ENCODE results near the gene MGMT. TPM values are rescaled to one million over a fixed set of nuclear protein-coding genes. Genes with fewer than 3 reads are reported as not detected.

The MGMT gene
- polyA plus RNA-seq, 1 of the 3 experiments (the other 2 are of a cell fraction): 10.8 TPM

DNA sequence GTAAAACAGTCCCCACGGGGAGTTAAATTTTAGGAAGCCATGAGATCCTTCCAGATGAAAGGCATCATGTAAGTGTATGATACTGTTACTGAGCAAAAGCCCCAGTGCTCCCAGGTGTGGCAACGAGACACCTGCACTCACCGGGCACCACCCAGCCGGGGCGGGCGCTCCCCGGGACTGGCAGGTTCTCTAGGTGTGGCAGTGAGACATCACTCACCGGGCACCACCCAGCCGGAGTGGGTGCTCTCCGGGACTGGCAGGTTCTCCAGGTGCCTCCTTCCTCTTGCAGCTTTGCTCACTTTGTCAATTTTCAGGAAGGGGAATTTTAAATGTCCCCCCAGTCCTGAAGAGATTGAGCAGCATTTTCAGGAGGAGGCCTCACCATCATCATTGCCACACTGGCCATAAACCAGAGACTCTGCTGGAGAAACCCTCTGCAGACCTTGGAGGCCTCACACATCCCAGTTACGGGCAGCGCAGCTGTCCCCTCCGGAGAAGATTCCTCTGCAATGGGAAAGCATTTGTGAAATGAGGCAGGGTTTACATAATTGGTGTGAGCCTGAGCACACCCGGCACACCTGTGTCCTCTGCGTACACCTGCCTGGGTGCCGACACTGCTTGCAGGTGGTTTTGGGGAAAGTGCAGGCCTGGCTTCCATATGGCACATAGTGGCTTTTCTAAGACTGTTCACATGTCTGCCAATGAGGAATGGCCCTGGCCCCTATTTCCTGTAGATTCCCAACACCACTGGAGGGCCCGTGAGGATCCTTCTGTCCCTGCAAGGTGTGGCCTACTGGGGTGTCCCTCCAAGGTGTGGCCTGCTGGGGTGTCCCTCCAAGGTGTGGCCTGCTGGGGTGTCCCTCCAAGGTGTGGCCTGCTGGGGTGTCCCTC is 305.7 kb downstream of the MGMT start:
- no peaks in the 10 kb centered on the region for H3K27me3 ChIP-seq (ENCODE audit: insufficient read depth)
- H3K27ac ChIP-seq (ENCODE audit: low read depth in 2 of 2, low read length in 1 of 2): no peak overlapping the region
- CTCF ChIA-PET: interaction anchor here (0.9 kb wide), 1 partner anchor 81 kb away, joined by 3 read pairs; no protein-coding TSS in a partner anchor
- H3K36me3 ChIP-seq (replicated peaks in 1 of 2; ENCODE audit: control insufficient read depth in 1 of 2, insufficient read depth in 2 of 2, low read length in 1 of 2): no peaks in the 10 kb centered on the region
- DNase-seq: no peak
- H2AFZ ChIP-seq (ENCODE audit: low read depth): no peak overlapping the region
- POLR2A ChIA-PET: no interaction called here
- H3K9me3 ChIP-seq: no peaks in the 10 kb centered on the region
- H4K20me1 ChIP-seq (ENCODE audit: insufficient read depth): no peaks in the 10 kb centered on the region
- no peaks in the 10 kb centered on the region for H3K9me2 ChIP-seq
- no peak overlapping the region for H3K4me2 ChIP-seq
- no peak for TF ChIP-seq RAD21 (IDR thresholded peaks at IDR 0.05; ENCODE audit: low read length)
- TF ChIP-seq, protein P1, sequence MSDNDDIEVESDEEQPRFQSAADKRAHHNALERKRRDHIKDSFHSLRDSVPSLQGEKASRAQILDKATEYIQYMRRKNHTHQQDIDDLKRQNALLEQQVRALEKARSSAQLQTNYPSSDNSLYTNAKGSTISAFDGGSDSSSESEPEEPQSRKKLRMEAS (IDR thresholded peaks at IDR 0.05; ENCODE audit: low read depth): no peak
- TF ChIP-seq NRF1 (IDR thresholded peaks at IDR 0.05; ENCODE audit: low read depth, low read length): no peak
- TF ChIP-seq, protein P2, sequence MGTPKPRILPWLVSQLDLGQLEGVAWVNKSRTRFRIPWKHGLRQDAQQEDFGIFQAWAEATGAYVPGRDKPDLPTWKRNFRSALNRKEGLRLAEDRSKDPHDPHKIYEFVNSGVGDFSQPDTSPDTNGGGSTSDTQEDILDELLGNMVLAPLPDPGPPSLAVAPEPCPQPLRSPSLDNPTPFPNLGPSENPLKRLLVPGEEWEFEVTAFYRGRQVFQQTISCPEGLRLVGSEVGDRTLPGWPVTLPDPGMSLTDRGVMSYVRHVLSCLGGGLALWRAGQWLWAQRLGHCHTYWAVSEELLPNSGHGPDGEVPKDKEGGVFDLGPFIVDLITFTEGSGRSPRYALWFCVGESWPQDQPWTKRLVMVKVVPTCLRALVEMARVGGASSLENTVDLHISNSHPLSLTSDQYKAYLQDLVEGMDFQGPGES (IDR thresholded peaks at IDR 0.05; ENCODE audit: low read depth, low read length): no peak
- no peak for TF ChIP-seq RCOR1 (IDR thresholded peaks at IDR 0.05; ENCODE audit: low read length)
- TF ChIP-seq, protein P3, sequence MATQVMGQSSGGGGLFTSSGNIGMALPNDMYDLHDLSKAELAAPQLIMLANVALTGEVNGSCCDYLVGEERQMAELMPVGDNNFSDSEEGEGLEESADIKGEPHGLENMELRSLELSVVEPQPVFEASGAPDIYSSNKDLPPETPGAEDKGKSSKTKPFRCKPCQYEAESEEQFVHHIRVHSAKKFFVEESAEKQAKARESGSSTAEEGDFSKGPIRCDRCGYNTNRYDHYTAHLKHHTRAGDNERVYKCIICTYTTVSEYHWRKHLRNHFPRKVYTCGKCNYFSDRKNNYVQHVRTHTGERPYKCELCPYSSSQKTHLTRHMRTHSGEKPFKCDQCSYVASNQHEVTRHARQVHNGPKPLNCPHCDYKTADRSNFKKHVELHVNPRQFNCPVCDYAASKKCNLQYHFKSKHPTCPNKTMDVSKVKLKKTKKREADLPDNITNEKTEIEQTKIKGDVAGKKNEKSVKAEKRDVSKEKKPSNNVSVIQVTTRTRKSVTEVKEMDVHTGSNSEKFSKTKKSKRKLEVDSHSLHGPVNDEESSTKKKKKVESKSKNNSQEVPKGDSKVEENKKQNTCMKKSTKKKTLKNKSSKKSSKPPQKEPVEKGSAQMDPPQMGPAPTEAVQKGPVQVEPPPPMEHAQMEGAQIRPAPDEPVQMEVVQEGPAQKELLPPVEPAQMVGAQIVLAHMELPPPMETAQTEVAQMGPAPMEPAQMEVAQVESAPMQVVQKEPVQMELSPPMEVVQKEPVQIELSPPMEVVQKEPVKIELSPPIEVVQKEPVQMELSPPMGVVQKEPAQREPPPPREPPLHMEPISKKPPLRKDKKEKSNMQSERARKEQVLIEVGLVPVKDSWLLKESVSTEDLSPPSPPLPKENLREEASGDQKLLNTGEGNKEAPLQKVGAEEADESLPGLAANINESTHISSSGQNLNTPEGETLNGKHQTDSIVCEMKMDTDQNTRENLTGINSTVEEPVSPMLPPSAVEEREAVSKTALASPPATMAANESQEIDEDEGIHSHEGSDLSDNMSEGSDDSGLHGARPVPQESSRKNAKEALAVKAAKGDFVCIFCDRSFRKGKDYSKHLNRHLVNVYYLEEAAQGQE (IDR thresholded peaks at IDR 0.05; ENCODE audit: low read depth, low read length): no peak
- H3K4me1 ChIP-seq (ENCODE audit: control insufficient read depth in 1 of 2, insufficient read depth in 2 of 2, low read depth in 1 of 2, low read length in 1 of 2): no peaks in the 10 kb centered on the region
- H3F3A ChIP-seq (replicated peaks; ENCODE audit: insufficient read depth): no peaks in the 10 kb centered on the region
- H3K4me3 ChIP-seq (ENCODE audit: low read depth in 2 of 2, low read length in 1 of 2): no peak overlapping the region
- 70% methylated on average over 13 of the region's 17 CpGs for WGBS (ENCODE audit: low lambda C conversion rate)
- H3K9ac ChIP-seq: no peak overlapping the region
- H3K79me2 ChIP-seq (ENCODE audit: insufficient read depth): no peaks in the 10 kb centered on the region

DNA sequence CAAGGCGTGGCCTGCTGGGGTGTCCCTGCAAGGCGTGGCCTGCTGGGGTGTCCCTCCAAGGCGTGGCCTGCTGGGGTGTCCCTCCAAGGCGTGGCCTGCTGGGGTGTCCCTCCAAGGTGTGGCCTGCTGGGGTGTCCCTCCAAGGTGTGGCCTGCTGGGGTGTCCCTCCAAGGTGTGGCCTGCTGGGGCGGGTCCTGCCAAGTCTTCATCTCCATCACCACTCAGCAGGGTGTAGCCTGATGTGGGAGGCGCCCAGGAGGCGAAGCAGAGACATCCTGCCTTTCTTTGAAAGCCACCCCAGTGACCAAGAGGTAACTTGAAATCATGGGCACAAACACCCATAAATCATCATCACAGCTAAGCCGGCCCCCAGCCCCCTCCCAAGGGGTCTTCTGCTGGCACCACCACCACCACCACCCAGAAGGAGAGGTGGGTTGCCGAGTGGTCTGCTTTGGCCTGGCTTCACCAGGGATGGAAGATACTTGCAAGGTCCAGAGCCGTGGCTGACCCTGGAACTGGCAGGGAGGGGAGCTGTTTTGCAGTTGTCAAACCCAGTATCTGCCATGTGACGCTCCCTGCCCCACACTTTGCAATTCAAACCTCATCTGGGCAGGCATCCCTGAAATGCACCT is 306.4 kb downstream of the MGMT start:
- TF ChIP-seq, protein P4, sequence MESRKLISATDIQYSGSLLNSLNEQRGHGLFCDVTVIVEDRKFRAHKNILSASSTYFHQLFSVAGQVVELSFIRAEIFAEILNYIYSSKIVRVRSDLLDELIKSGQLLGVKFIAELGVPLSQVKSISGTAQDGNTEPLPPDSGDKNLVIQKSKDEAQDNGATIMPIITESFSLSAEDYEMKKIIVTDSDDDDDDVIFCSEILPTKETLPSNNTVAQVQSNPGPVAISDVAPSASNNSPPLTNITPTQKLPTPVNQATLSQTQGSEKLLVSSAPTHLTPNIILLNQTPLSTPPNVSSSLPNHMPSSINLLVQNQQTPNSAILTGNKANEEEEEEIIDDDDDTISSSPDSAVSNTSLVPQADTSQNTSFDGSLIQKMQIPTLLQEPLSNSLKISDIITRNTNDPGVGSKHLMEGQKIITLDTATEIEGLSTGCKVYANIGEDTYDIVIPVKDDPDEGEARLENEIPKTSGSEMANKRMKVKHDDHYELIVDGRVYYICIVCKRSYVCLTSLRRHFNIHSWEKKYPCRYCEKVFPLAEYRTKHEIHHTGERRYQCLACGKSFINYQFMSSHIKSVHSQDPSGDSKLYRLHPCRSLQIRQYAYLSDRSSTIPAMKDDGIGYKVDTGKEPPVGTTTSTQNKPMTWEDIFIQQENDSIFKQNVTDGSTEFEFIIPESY (IDR thresholded peaks at IDR 0.05; ENCODE audit: borderline replicate concordance, low read depth): no peak
- no peak for TF ChIP-seq RAD21 (IDR thresholded peaks at IDR 0.05; ENCODE audit: low read length)
- TF ChIP-seq RXRA (IDR thresholded peaks at IDR 0.05; ENCODE audit: borderline replicate concordance, low read depth): no peak
- TF ChIP-seq, protein P5, sequence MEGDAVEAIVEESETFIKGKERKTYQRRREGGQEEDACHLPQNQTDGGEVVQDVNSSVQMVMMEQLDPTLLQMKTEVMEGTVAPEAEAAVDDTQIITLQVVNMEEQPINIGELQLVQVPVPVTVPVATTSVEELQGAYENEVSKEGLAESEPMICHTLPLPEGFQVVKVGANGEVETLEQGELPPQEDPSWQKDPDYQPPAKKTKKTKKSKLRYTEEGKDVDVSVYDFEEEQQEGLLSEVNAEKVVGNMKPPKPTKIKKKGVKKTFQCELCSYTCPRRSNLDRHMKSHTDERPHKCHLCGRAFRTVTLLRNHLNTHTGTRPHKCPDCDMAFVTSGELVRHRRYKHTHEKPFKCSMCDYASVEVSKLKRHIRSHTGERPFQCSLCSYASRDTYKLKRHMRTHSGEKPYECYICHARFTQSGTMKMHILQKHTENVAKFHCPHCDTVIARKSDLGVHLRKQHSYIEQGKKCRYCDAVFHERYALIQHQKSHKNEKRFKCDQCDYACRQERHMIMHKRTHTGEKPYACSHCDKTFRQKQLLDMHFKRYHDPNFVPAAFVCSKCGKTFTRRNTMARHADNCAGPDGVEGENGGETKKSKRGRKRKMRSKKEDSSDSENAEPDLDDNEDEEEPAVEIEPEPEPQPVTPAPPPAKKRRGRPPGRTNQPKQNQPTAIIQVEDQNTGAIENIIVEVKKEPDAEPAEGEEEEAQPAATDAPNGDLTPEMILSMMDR (IDR thresholded peaks at IDR 0.05): no peak
- TF ChIP-seq FOSL2 (IDR thresholded peaks at IDR 0.05; ENCODE audit: borderline replicate concordance, low read depth): no peak
- TF ChIP-seq, protein P6, sequence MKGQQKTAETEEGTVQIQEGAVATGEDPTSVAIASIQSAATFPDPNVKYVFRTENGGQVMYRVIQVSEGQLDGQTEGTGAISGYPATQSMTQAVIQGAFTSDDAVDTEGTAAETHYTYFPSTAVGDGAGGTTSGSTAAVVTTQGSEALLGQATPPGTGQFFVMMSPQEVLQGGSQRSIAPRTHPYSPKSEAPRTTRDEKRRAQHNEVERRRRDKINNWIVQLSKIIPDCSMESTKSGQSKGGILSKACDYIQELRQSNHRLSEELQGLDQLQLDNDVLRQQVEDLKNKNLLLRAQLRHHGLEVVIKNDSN (IDR thresholded peaks at IDR 0.05; ENCODE audit: borderline replicate concordance, low read depth): no peak
- TF ChIP-seq CHD2 (IDR thresholded peaks at IDR 0.05; ENCODE audit: low read length, partially characterized antibody): no peak
- ChIA-PET POLR2A (no interaction called here), CTCF (no interaction called here)
- Histone ChIP-seq H3K4me1 (ENCODE audit: control insufficient read depth in 1 of 2, insufficient read depth in 2 of 2, low read depth in 1 of 2, low read length in 1 of 2) (no peaks in the 10 kb centered on the region), H3K79me2 (ENCODE audit: insufficient read depth) (no peaks in the 10 kb centered on the region), H3K9me3 (no peaks in the 10 kb centered on the region), H3K27ac (ENCODE audit: low read depth in 2 of 2, low read length in 1 of 2) (no peak overlapping the region), H4K20me1 (ENCODE audit: insufficient read depth) (no peaks in the 10 kb centered on the region), H3K9ac (no peak overlapping the region), H3F3A (replicated peaks; ENCODE audit: insufficient read depth) (no peaks in the 10 kb centered on the region), H2AFZ (ENCODE audit: low read depth) (no peak overlapping the region), H3K4me3 (ENCODE audit: low read depth in 2 of 2, low read length in 1 of 2) (no peak overlapping the region), H3K36me3 (replicated peaks in 1 of 2; ENCODE audit: control insufficient read depth in 1 of 2, insufficient read depth in 2 of 2, low read length in 1 of 2) (no peaks in the 10 kb centered on the region), H3K27me3 (ENCODE audit: insufficient read depth) (no peaks in the 10 kb centered on the region), H3K4me2 (no peak overlapping the region), H3K9me2 (no peaks in the 10 kb centered on the region)
- DNase-seq: no peak
- 50% methylated on average over 3 of the region's 11 CpGs for WGBS (ENCODE audit: low lambda C conversion rate)

All from SK-N-SH (cell line).